ENCODE results near the gene TBL3. TPM values are rescaled to one million over a fixed set of nuclear protein-coding genes. Genes with fewer than 3 reads are reported as not detected.

The TBL3 gene
- total RNA-seq, 1 experiment from 2014 or later = 68.9 TPM

DNA sequence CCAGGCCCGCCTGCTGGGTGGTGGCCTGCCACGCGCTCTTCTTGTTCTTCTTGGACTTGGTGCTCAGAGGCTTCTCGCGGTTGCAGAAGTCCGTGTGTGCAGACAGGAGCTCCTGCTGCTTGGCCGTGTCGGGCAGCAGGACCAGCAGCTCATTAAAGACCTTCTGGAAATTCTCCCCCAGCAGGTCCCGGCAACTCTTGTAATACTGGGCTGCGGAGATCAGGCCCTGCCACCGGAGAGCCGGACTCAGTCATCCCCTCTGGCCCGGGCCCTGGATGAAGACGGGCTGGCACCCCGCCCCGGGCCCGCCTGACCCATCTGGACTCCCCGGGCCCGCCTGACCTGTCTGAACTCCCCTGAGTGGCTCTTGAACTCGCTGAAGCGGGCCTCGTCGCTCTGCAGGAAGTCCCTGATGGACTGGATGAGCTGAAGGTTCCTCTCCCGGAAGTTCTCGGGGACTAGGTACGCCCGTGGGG, 26.5 kb downstream of the TBL3 start (continued):
- no peak for TF ChIP-seq TCF7L2 (IDR thresholded peaks at IDR 0.05; ENCODE audit: borderline replicate concordance, extremely low read depth, insufficient read depth, insufficient read length)
- TF ChIP-seq POLR2A (IDR thresholded peaks at IDR 0.05; ENCODE audit: borderline replicate concordance, extremely low read depth, insufficient read depth, insufficient read length) = no peak
- no peak for TF ChIP-seq JUND (IDR thresholded peaks at IDR 0.05)
- TF ChIP-seq YY1 (IDR thresholded peaks at IDR 0.05; ENCODE audit: extremely low read depth, insufficient replicate concordance, low read depth, low read length) = no peak

DNA sequence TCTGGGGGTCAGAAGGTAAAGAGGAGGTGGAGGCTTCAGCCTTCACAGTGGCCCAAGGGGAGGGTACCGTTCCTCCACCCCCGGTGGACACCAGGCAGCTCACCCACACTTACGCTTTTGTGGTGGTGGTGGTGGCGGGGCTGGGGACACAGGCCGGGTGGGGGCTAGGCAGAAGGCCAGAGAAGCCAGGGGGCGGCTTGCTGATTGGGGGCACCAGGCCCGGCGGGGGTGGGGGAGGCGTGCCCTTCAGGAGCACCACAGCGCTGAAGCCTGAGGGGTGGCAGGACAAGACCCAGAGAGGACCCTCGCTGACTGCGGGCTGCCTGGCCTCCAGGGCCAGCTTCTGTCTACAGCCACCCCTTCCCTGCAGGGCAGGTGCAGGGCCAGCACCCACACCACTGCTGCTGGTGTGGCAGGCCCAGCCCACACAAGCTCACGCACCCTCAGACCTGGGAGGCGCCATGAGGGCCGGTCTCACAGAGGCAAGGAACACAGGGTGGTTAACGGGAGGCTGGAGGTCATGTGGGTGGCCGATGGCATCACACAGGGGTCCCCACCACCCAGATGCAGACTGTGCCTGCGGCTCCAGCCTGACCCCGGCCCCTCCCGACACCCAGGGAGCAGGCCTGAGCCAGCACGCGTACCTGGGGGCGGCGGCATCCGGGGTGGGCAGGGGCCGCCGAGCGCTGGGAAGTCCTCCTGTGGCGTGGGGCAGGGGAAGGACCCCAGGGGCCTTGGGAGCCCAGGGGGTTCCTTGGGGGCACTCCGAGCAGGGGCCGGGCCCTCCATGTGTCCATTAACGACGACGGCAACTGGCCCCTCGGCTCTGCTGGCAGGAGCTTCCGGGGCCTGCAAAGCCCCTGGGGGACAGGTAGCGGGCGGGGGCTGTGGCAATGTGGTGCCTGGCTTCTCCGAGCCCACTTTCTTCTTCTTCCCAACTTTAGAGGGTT, 27.3 kb downstream of the TBL3 start:
- ChIA-PET POLR2A (interaction anchor here (1.8 kb wide), 1 partner anchor 9 kb away, joined by 3 read pairs; no protein-coding TSS in a partner anchor), RAD21 (ENCODE audit: low non-redundant PET in 1 of 2, low total read pairs in 2 of 2, uncharacterized antibody in 2 of 2, unreplicated experiment in 2 of 2) (no interaction called here), CTCF (no interaction called here)
- no TSS peak for BruUV-seq (replicated peaks)
- no peaks in the 10 kb centered on the region for H3K9me3 ChIP-seq (ENCODE audit: control insufficient read depth in 1 of 2, insufficient read depth in 1 of 2, low read depth in 1 of 2, low read length in 2 of 2)
- ATAC-seq (no peak), DNase-seq (ENCODE audit: low read depth, low spot score) (no peak)
- H3K36me3 ChIP-seq (ENCODE audit: control insufficient read depth in 1 of 2, insufficient read depth in 2 of 2, low read length in 2 of 2) = peaks cover 25 to 51% of the 10 kb centered on the region in 2 experiments; a peak in 3 of 4 replicates
- H4K20me1 ChIP-seq (ENCODE audit: insufficient read depth) = no peaks in the 10 kb centered on the region; the same call in 1 of the 2 replicates
- H3K4me2 ChIP-seq (ENCODE audit: low read length) = no peak overlapping the region
- peaks cover 2 to 7% of the 10 kb centered on the region in 2 experiments for H3K4me1 ChIP-seq (ENCODE audit: control insufficient read depth in 1 of 2, insufficient read depth in 2 of 2, low read length in 2 of 2)
- TF ChIP-seq FOSL1 (IDR thresholded peaks at IDR 0.05; ENCODE audit: low read depth) = no peak
- TF ChIP-seq, protein P1, sequence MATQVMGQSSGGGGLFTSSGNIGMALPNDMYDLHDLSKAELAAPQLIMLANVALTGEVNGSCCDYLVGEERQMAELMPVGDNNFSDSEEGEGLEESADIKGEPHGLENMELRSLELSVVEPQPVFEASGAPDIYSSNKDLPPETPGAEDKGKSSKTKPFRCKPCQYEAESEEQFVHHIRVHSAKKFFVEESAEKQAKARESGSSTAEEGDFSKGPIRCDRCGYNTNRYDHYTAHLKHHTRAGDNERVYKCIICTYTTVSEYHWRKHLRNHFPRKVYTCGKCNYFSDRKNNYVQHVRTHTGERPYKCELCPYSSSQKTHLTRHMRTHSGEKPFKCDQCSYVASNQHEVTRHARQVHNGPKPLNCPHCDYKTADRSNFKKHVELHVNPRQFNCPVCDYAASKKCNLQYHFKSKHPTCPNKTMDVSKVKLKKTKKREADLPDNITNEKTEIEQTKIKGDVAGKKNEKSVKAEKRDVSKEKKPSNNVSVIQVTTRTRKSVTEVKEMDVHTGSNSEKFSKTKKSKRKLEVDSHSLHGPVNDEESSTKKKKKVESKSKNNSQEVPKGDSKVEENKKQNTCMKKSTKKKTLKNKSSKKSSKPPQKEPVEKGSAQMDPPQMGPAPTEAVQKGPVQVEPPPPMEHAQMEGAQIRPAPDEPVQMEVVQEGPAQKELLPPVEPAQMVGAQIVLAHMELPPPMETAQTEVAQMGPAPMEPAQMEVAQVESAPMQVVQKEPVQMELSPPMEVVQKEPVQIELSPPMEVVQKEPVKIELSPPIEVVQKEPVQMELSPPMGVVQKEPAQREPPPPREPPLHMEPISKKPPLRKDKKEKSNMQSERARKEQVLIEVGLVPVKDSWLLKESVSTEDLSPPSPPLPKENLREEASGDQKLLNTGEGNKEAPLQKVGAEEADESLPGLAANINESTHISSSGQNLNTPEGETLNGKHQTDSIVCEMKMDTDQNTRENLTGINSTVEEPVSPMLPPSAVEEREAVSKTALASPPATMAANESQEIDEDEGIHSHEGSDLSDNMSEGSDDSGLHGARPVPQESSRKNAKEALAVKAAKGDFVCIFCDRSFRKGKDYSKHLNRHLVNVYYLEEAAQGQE (IDR thresholded peaks at IDR 0.05; ENCODE audit: low read depth) = no peak
- TF ChIP-seq EGR1 (IDR thresholded peaks at IDR 0.05; ENCODE audit: low read depth) = no peak
- no peak for TF ChIP-seq TCF7L2 (IDR thresholded peaks at IDR 0.05; ENCODE audit: borderline replicate concordance, extremely low read depth, insufficient read depth, insufficient read length)
- no peak for TF ChIP-seq SP1 (IDR thresholded peaks at IDR 0.05; ENCODE audit: low read depth)
- no peak for TF ChIP-seq POLR2AphosphoS5 (IDR thresholded peaks at IDR 0.05; ENCODE audit: low read depth, low read length)
- no peak for TF ChIP-seq ELF1 (IDR thresholded peaks at IDR 0.05; ENCODE audit: borderline replicate concordance, low read depth)
- no peak for TF ChIP-seq SRF (IDR thresholded peaks at IDR 0.05; ENCODE audit: low read depth)
- H3K4me3 ChIP-seq (replicated peaks in 1 of 2; ENCODE audit: low read depth in 1 of 2, low read length in 2 of 2) = no peak overlapping the region
- no peaks in the 10 kb centered on the region for H3K27me3 ChIP-seq (ENCODE audit: insufficient read depth, low read length)
- H3K9me2 ChIP-seq (ENCODE audit: insufficient read depth) = no peaks in the 10 kb centered on the region
- intact Hi-C loops (cut with micrococcal nuclease) = no loop called here
- H3K27ac ChIP-seq (ENCODE audit: low read depth, low read length) = no peak overlapping the region
- H3K79me2 ChIP-seq (ENCODE audit: insufficient read depth, low read length) = peaks cover 28% of the 10 kb centered on the region
- no peak overlapping the region for H2AFZ ChIP-seq (ENCODE audit: low read depth, low read length, poor library complexity, severe bottlenecking)
- H3K9ac ChIP-seq (ENCODE audit: low read length) = no peak overlapping the region

Data from HCT116 (cell line).